Thyroid gland (tissue), 4 donors: ENCODE measurements around the gene HOMER2.
"Not testable (repeated sequence)": the region's sequence is repeated elsewhere in the genome, so short reads cannot be mapped to it uniquely, and the experiment has no call there.

Experiments used
- POLR2A ChIP-seq, 2 donors: fragments of 450-650 bp; IDR thresholded peaks; one replicate each; pipeline ENCODE4 v1.6.1; 2017; ENCODE audit warnings: antibody characterized with exemption in 2 of 2, mild to moderate bottlenecking in 2 of 2, moderate library complexity in 1 of 2
- TF ChIP-seq, protein P1 (sequence below), 6 experiments: fragments of 200-600 bp in 3 of 6; fragments of 450-650 bp in 3 of 6; sonication (generic) in 3 of 6; IDR thresholded peaks; one replicate each; pipeline ENCODE4 v1.5.1; 2016 to 2019; ENCODE audit warnings: antibody characterized with exemption in 6 of 6, mild to moderate bottlenecking in 2 of 6, inconsistent platforms in 1 of 6, moderate library complexity in 1 of 6

DNA sequence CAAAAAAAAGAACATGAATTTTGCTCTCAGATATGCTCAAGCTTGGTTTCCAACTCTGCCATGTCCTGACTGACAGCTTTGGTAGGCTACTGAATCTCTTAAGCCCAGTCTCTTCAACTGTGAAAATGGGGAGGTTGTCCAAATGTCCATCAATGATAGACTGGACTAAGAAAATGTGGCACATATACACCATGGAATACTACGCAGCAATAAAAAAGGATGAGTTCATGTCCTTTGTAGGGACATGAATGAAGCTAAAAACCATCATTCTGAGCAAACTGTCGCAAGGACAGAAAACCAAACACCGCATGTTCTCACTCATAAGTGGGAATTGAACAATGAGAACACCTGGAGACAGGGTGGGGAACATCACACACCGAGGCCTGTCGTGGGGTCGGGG, 12.8 kb downstream of the HOMER2 start:
- not testable (repeated sequence) for TF ChIP-seq POLR2A (IDR thresholded peaks at IDR 0.05)
- TF ChIP-seq, protein P1, sequence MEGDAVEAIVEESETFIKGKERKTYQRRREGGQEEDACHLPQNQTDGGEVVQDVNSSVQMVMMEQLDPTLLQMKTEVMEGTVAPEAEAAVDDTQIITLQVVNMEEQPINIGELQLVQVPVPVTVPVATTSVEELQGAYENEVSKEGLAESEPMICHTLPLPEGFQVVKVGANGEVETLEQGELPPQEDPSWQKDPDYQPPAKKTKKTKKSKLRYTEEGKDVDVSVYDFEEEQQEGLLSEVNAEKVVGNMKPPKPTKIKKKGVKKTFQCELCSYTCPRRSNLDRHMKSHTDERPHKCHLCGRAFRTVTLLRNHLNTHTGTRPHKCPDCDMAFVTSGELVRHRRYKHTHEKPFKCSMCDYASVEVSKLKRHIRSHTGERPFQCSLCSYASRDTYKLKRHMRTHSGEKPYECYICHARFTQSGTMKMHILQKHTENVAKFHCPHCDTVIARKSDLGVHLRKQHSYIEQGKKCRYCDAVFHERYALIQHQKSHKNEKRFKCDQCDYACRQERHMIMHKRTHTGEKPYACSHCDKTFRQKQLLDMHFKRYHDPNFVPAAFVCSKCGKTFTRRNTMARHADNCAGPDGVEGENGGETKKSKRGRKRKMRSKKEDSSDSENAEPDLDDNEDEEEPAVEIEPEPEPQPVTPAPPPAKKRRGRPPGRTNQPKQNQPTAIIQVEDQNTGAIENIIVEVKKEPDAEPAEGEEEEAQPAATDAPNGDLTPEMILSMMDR (IDR thresholded peaks at IDR 0.05) = not testable (repeated sequence)
